NCI-H1092 (cell line): Measurements from ENCODE around the gene TPO.
"Not testable (repeated sequence)": the region's sequence is repeated elsewhere in the genome, so short reads cannot be mapped to it uniquely, and the experiment has no call there.

Experiments used
- DNase-seq: peaks from one replicate; lab custom pipeline; 2025; lab: John Stamatoyannopoulos, UW

Gene TPO

DNA sequence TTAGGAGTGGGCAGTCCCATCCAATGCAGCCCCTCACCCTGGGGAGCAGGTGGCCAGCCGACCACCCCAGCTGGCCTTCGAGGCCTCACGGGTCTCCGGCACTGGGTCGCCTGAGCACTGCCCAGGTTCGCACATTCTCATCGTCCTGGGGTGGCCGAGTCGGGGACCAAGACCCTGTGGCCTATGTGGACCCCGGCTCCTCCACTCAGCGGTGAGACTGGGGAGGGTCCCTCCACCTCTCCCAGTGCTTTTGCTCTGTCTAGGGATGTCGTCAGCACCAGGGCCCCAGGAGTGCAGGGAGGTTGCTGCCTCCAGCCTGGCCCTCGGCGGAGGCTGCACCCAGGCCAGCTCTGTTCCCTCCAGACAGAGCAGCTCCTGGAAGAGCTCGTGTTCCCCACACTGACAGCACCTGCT is 89.6 kb downstream of the TPO start:
- no peak for DNase-seq

DNA sequence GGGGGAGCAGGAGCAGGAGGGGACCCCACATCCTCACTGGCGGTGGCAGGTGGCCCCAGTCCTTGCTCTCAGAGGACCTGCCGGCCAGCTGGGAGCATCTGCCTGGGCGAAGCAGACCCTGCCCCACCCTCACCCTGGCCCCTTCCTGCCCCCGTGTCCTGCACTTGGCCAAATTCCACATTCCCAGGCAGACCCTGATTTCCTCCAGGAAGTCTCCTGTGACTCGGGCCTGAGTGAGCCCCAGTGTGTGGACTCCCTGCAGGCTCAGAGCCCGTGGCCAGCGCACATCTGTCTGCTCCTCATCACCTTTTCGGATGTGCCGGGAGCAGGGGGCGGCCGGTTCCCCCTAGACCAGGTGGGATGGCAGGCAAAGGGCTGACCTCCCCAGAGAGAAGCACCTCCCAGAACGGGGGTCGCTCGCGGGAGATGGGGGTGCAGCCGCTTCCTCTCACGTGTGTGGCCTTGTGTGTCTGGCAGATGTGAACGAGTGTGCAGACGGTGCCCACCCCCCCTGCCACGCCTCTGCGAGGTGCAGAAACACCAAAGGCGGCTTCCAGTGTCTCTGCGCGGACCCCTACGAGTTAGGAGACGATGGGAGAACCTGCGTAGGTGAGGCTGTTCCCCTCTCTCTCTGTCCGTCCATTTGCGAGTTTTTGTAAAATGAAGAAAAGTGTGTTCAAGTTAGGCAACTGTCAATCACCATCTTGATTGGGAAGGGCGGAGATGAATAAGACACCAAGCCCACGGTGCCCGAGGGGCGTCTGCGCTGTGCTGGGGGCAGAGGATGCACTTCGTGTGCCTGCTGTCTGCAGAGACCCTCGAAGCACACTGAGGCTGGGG is 90.4 kb downstream of the TPO start:
- no peak for DNase-seq

DNA sequence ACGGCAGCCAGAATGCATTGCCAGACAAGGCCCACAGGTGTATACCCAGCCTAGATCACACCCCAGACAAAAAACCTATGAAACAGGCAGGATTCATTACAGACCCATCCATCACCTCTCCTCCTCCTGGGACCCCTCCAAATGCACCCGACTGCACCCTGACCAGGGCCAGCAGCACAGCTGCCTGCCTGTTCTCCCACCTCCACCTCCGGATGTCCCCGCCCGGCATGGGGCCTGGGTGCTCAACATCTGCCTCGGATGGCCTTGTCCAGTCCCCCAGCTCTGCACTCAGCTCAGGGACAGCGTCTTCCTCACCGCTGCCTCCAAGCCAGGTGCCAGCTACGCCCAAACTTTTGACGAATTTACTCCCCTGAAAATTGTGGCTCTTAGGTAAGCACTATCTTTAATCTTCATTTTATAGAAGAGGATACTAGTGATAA is 91.1 kb downstream of the TPO start:
- DNase-seq = no peak

DNA sequence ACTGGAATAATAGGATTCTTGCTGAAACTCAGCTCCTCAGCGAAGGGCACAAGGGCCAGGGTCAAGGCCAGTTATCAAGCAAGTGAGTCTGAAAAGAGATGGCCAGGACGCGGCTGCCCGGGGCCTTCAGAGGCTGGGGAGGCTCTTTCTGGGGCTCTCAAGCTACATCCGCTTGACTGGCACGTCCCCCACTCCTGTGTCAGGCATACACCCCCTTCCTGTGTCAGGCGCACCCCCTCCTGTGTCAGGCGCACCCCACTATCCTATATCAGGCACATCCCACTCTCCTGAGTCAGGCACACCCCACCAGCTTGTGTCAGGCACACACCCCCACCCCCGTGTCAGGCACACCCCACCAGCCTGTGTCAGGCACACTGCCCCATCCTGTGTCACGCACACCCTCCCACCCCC is 91.8 kb downstream of the TPO start:
- no peak for DNase-seq

DNA sequence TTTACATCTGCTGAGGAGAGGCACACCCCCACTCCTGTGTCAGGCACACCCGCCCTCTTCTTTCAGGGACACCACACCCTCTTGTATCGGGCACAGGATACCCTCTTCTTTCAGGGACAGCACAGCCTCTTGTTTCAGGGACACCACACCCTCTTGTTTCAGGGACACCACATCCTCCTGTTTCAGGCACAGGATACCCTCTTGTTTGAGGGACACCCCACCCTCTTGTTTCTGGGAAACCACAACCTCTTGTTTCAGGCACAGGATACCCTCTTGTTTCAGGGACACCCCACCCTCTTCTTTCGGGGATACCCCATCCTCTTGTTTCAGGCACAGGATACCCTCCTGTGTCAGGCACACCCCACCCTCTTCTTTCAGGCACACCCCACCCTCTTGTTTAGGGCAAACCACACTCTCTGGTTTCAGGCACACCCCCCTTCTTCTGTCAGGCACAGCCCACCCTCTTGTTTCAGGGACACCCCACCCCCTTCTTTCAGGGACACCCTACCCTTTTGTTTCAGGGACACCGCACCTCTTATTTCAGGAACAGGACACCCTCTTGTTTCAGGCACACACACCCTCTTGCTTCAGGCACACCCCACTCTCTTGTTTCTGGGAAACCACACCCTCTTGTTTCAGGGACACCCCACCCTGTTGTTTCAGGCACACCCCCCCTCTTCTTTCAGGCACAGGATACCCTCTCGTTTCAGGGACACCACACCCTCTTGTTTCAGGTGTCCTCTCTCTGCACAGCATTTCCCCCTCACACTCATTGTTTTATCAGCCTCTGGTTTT is 96.2 kb downstream of the TPO start:
- DNase-seq = no peak

DNA sequence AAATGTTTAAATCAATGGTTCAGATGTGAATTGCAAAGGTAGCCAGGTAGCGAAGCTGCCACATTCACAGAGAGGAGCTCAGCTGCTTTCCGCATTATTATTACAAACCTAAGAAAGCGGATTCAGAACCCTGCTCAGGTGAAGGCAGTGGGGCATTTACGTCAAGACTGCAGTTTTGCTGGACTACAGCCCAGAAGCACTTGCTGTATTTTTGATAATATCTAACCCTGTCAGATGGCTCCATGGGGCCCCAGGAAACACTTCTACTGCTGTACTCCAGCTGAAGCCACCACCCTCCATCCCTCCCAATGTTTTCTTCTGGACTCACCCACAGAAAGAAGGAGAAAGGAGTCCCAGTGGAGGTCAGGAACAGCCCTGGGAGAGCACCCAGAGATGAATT is 96.9 kb downstream of the TPO start:
- no peak for DNase-seq

DNA sequence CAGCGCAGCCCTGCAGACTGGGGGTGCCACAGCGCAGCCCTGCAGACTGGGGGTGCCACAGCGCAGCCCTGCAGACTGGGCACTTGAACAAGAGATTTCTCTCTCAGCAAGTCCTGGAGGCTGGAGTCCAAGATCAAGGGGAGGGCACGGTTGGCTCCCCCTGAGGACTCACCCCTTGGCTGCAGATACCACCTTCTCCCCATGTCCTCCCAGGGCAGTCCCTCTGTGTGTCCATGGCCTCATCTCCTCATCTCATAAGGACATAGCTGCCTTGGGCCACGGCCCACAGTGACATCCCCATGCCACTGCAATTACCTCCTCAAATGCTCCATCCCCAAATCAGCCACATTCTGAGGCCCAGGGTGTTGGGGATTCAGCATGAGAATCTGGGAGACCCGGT is 98.2 kb downstream of the TPO start:
- DNase-seq = no peak

DNA sequence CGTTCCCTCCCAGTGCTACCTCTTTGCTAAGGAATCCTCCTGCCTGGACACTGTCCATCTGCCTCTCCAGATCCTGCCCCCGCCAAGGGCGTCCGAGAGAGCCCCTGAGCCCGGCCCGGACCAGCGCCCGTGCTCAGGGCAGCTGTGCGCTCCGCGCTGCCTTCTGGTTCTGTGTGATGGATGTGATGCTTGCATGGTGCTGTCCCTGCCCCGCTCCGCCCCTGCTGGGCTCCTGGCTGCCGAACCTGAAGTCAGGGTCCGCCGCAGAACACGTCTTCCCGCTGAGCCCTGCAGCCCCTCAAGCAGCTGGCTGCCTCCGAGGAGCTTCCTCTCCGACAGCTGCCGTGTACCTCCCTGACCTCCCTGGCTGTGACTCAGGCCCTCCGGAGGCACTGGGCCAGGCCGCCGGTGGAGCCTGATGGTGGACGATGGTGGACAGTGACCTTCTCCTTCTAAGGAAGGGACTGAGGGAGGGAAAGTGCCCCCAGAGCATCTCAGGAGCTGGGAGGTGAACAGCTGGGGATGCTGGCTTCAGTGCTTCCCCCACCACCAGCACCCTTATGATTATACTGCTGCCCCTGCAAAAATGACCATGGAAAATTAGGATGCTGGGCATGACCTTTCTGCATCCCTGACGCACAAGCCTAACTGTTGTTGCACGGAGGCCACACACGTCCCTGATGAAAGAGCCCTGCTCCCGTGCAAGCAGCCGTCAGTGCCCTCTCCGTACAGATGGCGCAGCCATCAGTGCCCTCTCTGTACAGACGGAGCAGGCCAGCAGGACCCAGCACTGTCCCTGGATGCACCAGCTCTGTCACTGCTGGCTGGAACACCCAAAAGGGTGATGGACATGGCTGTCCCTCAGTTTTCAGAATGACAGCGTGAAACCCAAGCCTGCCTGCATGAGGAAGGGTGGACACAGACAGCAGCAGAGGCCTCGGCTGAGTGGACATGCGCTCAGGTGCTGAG is 99.3 kb downstream of the TPO start:
- DNase-seq = no peak

DNA sequence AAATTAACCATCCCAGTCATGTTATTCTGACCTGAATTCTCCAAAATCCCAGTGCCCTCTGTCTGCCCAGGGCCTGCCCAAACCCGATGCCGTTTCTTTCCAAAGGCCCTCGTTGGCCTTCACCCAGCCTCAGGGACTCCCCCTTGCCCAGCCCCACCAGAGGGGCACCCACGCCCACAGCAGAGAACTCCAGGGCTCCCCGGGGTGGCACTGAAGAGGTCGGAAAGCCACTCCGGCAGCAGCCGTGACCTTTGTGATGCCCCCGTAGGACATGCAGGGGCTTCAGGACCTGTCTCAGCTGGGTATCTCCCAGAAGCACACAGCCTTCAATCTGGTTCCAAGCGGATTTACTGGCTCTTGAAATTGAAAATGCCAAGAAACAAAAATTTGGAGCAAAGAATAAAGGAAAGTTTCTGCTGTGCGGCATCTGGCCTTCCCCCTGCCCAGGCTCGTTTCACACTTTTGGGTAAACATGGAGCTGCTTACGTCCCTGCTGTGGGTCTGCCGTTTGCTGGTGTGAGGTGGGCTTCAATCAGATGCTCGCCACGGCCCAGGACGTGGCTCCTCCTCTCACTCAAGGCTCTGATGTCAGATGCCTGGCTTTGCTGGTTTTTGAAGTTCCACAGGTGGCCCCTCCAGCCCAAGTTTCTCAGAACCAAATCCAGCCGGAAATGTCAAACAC is 101.3 kb downstream of the TPO start:
- no peak for DNase-seq

DNA sequence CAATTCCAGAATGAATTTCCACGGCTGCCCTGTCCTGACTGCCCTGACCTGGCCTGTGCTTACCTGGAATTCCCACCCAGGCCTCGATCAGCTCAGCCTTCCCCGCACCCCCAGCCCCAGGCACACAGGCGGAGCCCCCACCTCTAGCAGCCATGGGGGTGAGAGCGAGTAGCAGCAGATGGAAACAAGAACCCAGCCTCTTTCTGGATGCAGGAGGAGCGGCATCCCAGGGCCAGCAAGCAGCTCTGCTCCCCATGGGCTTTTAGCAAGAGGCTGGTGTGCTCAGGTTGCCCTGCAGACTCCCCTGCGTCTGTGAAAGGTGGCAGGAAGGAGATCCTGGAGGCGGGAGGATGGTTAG is 101.8 kb downstream of the TPO start:
- DNase-seq = no peak

DNA sequence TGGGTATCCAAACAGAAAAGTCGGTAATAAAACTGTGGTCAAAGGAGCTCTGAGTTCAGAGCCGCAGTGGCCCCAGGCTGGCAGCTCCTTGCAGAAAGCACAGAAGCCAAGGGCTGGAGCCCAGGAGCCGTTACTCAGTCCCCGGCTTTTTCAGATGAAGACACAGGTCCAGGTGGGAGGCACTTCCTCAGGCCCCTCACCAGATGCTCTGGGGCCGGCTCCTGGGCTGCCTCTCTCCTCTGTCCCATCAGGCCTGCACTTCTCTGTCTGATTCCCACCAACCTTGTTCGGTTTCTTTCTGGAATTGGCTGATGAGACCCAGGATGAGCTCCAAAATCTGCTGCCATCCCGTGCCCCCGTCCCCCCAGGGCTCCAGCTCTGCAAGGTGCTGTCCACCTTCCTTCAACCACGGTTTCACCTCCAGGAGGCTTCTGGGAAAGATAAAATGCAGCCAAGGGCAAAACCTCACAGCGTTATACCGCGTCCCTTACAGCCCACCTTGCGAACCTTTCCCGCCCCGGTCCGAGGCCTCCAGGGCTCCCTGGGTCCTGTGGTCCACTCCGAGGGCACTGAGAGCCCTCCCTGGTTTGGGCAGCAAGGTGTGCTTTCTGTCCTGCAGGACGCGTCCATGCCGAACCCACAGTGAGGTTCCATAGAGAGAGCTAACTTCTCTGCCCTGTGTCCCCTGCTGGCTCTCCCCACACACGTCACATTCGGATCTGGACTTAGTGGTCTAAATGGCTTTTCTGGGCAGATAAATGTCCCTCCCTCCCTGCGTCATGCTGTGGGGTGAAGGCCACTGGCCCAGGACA is 102.9 kb downstream of the TPO start:
- no peak for DNase-seq

DNA sequence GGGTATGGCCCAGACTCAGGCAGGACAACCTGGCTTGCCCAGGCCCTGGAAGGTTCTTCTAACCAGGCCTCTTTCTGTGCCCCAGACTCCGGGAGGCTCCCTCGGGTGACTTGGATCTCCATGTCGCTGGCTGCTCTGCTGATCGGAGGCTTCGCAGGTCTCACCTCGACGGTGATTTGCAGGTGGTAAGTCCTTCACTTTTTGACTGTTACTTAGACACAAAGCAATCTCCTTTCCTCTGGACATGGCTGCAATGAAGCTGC is 103.5 kb downstream of the TPO start:
- DNase-seq = no peak

DNA sequence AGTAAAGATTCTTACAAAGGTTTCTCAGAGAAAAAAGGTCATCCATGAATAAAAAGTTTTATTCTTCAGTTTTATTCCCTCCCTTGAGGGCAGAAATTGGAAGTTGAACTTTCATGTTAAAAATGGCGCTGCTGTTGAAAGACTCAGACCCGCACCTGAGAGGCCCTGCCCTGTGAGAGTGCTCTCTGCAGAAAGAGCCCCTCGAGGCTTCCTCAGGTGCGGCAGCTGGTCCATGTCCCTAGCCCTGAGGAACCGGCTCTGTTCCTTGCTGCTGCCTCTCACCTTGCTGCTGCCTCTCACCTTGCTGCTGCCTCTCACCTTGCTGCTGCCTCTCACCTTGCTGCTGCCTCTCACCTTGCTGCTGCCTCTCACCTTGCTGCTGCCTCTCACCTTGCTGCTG is 104.0 kb downstream of the TPO start:
- not testable (repeated sequence) for DNase-seq

DNA sequence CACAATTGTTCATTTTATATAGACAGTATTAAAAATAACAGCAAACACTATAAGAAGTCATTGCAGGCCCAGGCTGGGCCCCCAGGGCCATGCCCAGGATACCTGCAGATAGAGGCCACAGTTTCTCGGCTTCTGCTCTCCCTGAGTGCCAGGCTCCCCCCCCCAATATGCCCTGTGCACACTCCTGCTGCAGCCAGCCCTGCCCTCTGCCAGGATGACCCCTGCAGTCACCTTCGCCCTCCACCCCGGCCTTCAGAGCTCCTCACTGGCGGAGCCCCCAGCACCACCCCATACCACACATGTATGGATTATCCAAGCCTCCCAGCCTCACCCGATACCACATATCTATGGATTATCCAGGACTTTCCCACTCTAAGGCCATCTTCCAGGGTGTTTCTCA is 104.5 kb downstream of the TPO start:
- no peak for DNase-seq

DNA sequence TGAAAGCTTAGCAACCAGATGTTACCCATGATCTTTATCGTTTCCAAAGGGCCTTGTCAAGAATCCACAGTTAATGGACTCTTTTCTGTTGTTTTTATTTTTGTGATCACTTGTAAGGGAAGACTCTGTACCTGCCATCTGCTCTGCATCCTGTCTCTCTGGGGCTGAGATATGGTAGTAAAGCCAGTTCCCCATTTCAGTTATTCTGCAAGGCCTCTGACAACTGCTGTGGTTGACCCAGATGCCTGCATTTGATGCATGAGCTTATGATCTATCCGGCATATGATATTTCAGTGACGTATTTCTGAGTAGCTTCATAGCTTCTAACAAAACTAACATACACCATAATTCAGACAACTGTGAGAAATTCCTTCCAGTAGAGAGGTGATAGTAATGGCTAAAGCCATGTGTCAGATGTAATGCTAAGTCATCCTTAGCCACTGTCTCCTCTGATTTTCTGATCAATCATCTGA is 105.1 kb downstream of the TPO start:
- no peak for DNase-seq

DNA sequence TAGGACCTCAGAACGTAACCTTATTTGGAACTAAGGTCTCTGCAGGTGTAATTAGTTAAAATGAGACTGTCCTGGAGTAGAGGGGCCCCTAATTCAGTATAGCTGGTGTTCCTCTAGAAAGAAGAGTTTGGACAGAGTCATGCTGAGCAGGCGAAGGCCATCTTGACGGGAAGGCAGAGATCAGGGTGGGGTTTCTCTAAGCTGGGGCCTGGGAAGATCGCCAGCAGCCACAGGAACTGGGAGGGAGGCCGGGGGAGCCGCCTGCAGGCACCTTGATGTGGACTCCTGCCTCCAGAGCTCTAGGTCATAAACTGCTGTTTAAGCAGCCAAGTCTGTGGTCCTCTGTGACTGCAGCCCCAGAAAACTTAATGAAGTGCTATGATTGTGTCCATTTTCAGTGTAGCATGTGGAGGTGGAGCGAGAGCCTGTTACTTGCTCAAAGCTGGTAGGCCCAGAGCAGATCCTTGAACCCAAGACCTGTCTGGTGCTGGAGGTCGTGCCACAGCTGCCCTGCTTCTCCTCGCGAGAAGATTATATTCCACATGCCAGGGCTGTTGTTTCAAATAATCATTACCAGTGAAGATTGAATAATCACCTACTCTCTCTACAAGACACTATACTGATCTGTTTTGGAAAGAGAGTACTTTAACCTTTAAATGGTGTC is 105.7 kb downstream of the TPO start:
- DNase-seq = no peak

DNA sequence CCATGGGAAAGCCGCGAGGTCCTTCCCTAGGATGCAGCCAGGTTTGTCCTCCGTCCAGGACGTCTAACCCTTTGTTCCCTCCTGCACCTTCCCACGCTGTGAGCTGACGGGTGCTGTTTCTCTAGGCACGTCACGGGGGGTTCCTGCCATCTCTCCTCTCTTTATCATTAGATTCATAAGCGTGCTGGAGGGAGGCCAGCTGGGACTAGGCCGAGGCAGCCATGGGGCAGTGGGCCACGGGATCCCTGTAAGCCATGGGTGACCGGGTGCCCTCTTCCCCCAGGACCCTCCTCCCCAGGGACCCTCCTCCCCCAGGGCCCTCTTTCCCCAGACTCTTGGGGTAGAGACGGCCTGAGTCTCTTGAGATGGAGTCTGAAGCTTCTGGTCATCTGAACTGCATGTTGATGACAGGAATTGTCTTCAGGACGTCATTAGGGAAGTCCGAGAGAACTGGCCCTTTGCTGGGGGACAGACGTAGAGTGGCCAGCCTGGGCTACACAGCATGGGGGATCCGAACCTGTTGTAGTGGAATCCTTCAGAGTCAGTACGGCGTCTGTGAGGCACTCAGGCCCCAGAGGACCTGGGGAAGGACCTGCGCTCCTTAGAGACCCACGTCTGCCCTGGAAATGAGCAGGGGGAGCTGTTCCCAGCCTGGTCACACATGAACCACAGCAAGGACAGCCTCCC is 108.1 kb downstream of the TPO start:
- DNase-seq = no peak

DNA sequence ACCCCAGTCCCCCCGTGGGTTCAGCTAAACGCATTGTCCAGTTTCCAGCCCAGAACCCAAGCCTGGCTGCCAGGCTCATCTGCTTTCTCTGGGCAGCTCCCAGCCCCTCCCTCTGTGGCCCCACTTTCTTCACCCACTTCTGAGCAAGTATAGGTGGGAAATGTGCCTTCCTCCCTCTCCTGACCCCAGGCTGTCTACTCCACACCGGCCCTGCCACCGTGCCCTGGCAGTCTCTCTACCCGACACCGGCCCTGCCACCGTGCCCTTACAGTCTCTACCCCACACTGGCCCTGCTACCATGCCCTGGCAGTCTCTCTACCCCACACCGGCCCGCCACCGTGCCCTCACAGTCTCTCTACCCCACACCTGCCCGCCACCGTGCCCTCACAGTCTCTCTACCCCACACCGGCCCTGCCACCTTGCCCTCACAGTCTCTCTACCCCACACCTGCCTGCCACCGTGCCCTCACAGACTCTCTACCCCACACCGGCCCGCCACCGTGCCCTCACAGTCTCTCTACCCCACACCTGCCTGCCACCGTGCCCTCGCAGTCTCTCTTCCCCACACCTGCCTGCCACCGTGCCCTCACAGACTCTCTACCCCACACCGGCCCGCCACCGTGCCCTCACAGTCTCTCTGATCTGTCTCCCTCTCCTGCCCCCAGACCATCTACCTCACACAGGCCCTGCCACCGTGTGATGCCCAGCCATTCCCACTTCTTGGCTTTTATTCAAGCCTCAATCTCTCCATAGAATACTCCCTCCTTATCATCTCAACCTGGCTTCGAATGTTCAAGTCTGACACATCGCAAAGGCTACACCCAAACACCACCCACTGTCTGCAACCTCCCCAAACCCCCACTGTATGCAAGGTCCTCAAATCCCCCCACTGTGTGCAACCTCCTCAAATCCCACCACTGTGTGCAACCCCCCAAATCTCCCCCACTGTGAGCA is 108.9 kb downstream of the TPO start:
- no peak for DNase-seq
